Aorta (tissue), 5 donors: ENCODE measurements around the gene KCNH1. TPM values are rescaled to one million over a fixed set of nuclear protein-coding genes. Genes with fewer than 3 reads are reported as not detected.
A peak's percentile ranks its signal among the peaks of the same experiment; 100 is the strongest.

Experiments
- ATAC-seq: fragments of 200-7000 bp; cut with Tn5 transposase; one replicate; pipeline ENCODE4 v1.9.1; 2022; ENCODE audit warnings: moderate library complexity; ENCODE audit not compliant: low FRiP score
- DNase-seq, 2 donors: peaks; one replicate each; pipeline ENCODE4 v3.0.0-alpha.2; 2020
- H3K27ac ChIP-seq, 2 donors: one replicate each; pipeline ENCODE4 v1.5.1; 2013; ENCODE audit warnings: low read length in 2 of 2, mild to moderate bottlenecking in 2 of 2, moderate library complexity in 2 of 2, control low read depth in 1 of 2, inconsistent platforms in 1 of 2, low read depth in 1 of 2
- H3K27me3 ChIP-seq, 2 donors: one replicate each; pipeline ENCODE4 v1.6.1; 2013; ENCODE audit warnings: control low read depth in 1 of 2, low read length in 1 of 2, mild to moderate bottlenecking in 1 of 2, moderate library complexity in 1 of 2; ENCODE audit not compliant: insufficient read depth in 2 of 2, control insufficient read depth in 1 of 2
- H3K36me3 ChIP-seq, 2 donors: one replicate each; pipeline ENCODE4 v1.6.1; 2013; ENCODE audit warnings: control low read depth in 1 of 2, low read length in 1 of 2, mild to moderate bottlenecking in 1 of 2; ENCODE audit not compliant: insufficient read depth in 2 of 2, control insufficient read depth in 1 of 2
- H3K4me1 ChIP-seq, 2 donors: one replicate each; pipeline ENCODE4 v1.6.1; 2013; ENCODE audit warnings: low read length in 2 of 2, control low read depth in 1 of 2, mild to moderate bottlenecking in 1 of 2, moderate library complexity in 1 of 2; ENCODE audit not compliant: insufficient read depth in 2 of 2, control insufficient read depth in 1 of 2
- H3K4me3 ChIP-seq, 2 donors: one replicate each; pipeline ENCODE4 v1.5.1; 2013; ENCODE audit warnings: low read length in 2 of 2, control low read depth in 1 of 2, mild to moderate bottlenecking in 1 of 2
- H3K9me3 ChIP-seq: one replicate; pipeline ENCODE4 v1.6.1; 2013; ENCODE audit warnings: mild to moderate bottlenecking, low read length; ENCODE audit not compliant: control insufficient read depth
- WGBS, 2 donors: extraction: QIAGEN DNeasy Blood & Tissue Kit; methylation state at CpG; one replicate each; pipeline ENCODE4 v1.1.7; 2013; 5-methylcytosine and 5-hydroxymethylcytosine counted together
- intact Hi-C, 2 donors: fragments of 100-400 bp; cut with DNase I; formaldehyde crosslinking; loops; one replicate each; pipeline versions ENCODE4 v1.14.2 to v1.15.0; 2022
- polyA plus RNA-seq, 2 donors: library from polyadenylated mRNA; stranded (reverse); fragments of 200-250 nt; gene quantifications; one replicate each; pipeline ENCODE4 v1.2.3, GENCODE V29; 2013
- total RNA-seq, 2 donors: library from RNA; stranded (reverse); fragmentation: NEBNext Ultra II Directional; extraction: Animal tissue kit (Norgen Biotek cat#: 25700); gene quantifications; one replicate each; pipeline ENCODE4 v1.2.1, GENCODE V29; 2021
- donor health status: healthy with polysubstance abuse.
- donor health status: Bipolar disorder and iron deficiency.
- donor health status: DM: no; HTN: no; CAD: no.
- donor health status: DM: no; HTN: no; CAD: no.
- donor health status: DM: yes; HTN: yes; CAD: no.

Gene KCNH1
- total and polyA plus RNA-seq, 4 donors = 0.03 to 0.96 (median 0.19) TPM; not detected in 1

GRCh38 chr1:210697185-210697584 is 436.8 kb downstream of the KCNH1 start:
- no peaks in the 10 kb centered on the region for H3K9me3 ChIP-seq
- intact Hi-C loops = no loop called here

GRCh38 chr1:210696709-210697108 is 437.2 kb downstream of the KCNH1 start:
- intact Hi-C loops = no loop called here
- Histone ChIP-seq H3K4me3 (no peak overlapping the region), H3K36me3 (no peaks in the 10 kb centered on the region), H3K9me3 (no peaks in the 10 kb centered on the region), H3K27ac (no peak overlapping the region), H3K4me1 (no peaks in the 10 kb centered on the region), H3K27me3 (no peaks in the 10 kb centered on the region)
- 73 to 85% methylated on average over 1 of the region's 1 CpG for WGBS, 2 donors
- ATAC-seq (no peak), DNase-seq (no peak)

More at GRCh38 chr1:210697185-210697584, 436.8 kb downstream of the KCNH1 start:
- Histone ChIP-seq H3K4me1 (no peaks in the 10 kb centered on the region), H3K27ac (no peak overlapping the region), H3K36me3 (no peaks in the 10 kb centered on the region), H3K4me3 (no peak overlapping the region), H3K27me3 (no peaks in the 10 kb centered on the region)
- ATAC-seq = no peak
- no peak for DNase-seq
- WGBS, 2 donors = 58 to 62% methylated on average over 3 of the region's 3 CpGs

GRCh38 chr1:210695026-210695425 is 438.9 kb downstream of the KCNH1 start:
- 22 to 34% methylated on average over 1 of the region's 1 CpG for WGBS, 2 donors
- H3K9me3 ChIP-seq = no peaks in the 10 kb centered on the region
- no peak for DNase-seq
- intact Hi-C loops = no loop called here
- no peaks in the 10 kb centered on the region for H3K27me3 ChIP-seq
- no peak overlapping the region for H3K4me3 ChIP-seq
- no peak for ATAC-seq
- no peak overlapping the region for H3K27ac ChIP-seq
- H3K4me1 ChIP-seq = no peaks in the 10 kb centered on the region
- no peaks in the 10 kb centered on the region for H3K36me3 ChIP-seq

- WGBS, 2 donors = 74 to 75% methylated on average over 7 of the region's 7 CpGs
- no peak overlapping the region for H3K27ac ChIP-seq
- DNase-seq (no peak), ATAC-seq (no peak)
- intact Hi-C loops = no loop called here
- no peaks in the 10 kb centered on the region for H3K27me3 ChIP-seq
- H3K9me3 ChIP-seq = no peaks in the 10 kb centered on the region
- no peaks in the 10 kb centered on the region for H3K4me1 ChIP-seq
- no peaks in the 10 kb centered on the region for H3K36me3 ChIP-seq
- H3K4me3 ChIP-seq = no peak overlapping the region
These were observed 441.2 kb downstream of the KCNH1 start for GRCh38 chr1:210692796-210693195.

- WGBS, 2 donors = 93 to 95% methylated on average over 6 of the region's 6 CpGs
- ATAC-seq = no peak
- Histone ChIP-seq H3K4me3 (no peak overlapping the region), H3K27me3 (no peaks in the 10 kb centered on the region), H3K27ac (no peak overlapping the region), H3K36me3 (no peaks in the 10 kb centered on the region), H3K9me3 (no peaks in the 10 kb centered on the region), H3K4me1 (no peaks in the 10 kb centered on the region)
- intact Hi-C loops = no loop called here
- DNase-seq = no peak
These were observed 442.8 kb downstream of the KCNH1 start for GRCh38 chr1:210691039-210691610.

GRCh38 chr1:210690236-210690635 is 443.7 kb downstream of the KCNH1 start:
- no peaks in the 10 kb centered on the region for H3K27me3 ChIP-seq
- no peaks in the 10 kb centered on the region for H3K36me3 ChIP-seq
- no peaks in the 10 kb centered on the region for H3K9me3 ChIP-seq
- H3K4me1 ChIP-seq = no peaks in the 10 kb centered on the region
- ATAC-seq (no peak), DNase-seq (no peak)
- intact Hi-C loops = no loop called here
- no peak overlapping the region for H3K4me3 ChIP-seq
- WGBS, 2 donors = 84 to 85% methylated on average over 5 of the region's 5 CpGs
- no peak overlapping the region for H3K27ac ChIP-seq

- Histone ChIP-seq H3K27me3 (no peaks in the 10 kb centered on the region), H3K9me3 (no peaks in the 10 kb centered on the region), H3K36me3 (no peaks in the 10 kb centered on the region), H3K4me3 (no peak overlapping the region), H3K4me1 (no peaks in the 10 kb centered on the region), H3K27ac (no peak overlapping the region)
- 82 to 87% methylated on average over 3 of the region's 3 CpGs for WGBS, 2 donors
- no peak for ATAC-seq
- intact Hi-C loops = no loop called here
- DNase-seq = no peak
These were observed 444.1 kb downstream of the KCNH1 start for GRCh38 chr1:210689826-210690225.

GRCh38 chr1:210688512-210689234 is 445.3 kb downstream of the KCNH1 start:
- Histone ChIP-seq H3K4me1 (no peaks in the 10 kb centered on the region), H3K4me3 (no peak overlapping the region), H3K36me3 (no peaks in the 10 kb centered on the region), H3K27me3 (no peaks in the 10 kb centered on the region), H3K9me3 (no peaks in the 10 kb centered on the region), H3K27ac (no peak overlapping the region)
- intact Hi-C loops = no loop called here
- no peak for DNase-seq
- peak; percentile 8 for ATAC-seq
- WGBS, 2 donors = 84 to 90% methylated on average over 1 of the region's 1 CpG

- Histone ChIP-seq H3K4me3 (no peak overlapping the region), H3K4me1 (no peaks in the 10 kb centered on the region), H3K9me3 (no peaks in the 10 kb centered on the region), H3K27me3 (no peaks in the 10 kb centered on the region), H3K36me3 (no peaks in the 10 kb centered on the region), H3K27ac (no peak overlapping the region)
- DNase-seq (no peak), ATAC-seq (no peak)
- intact Hi-C loops = no loop called here
- 52 to 57% methylated on average over 7 of the region's 7 CpGs for WGBS, 2 donors
These were observed 446.2 kb downstream of the KCNH1 start for GRCh38 chr1:210687582-210688279.
